ENCODE data around the gene MRLN. TPM values are rescaled to one million over a fixed set of nuclear protein-coding genes. Genes with fewer than 3 reads are reported as not detected.

Gene MRLN
- polyA plus RNA-seq, 1 donor (not counting 4 experiments of a cell fraction or from before 2014, with no cell fraction given) = not detected

GRCh38 chr10:59799421-59799820, 46.2 kb upstream of the MRLN start:
- no peak for DNase-seq (ENCODE audit: low read depth, low spot score)
- no peaks in the 10 kb centered on the region for H3K4me1 ChIP-seq (ENCODE audit: control insufficient read depth, extremely low read depth, insufficient read depth, low read length)
- H3K27me3 ChIP-seq (ENCODE audit: control insufficient read depth, extremely low read depth, insufficient read depth, low read length) = no peaks in the 10 kb centered on the region
- peaks cover 7 to 17% of the 10 kb centered on the region in 2 experiments for H3K36me3 ChIP-seq (ENCODE audit: control insufficient read depth in 2 of 2, extremely low read depth in 1 of 2, insufficient read depth in 2 of 2, low read length in 2 of 2)
- H3K9me1 ChIP-seq (ENCODE audit: control insufficient read depth, extremely low read depth, insufficient read depth, low read length) = no peaks in the 10 kb centered on the region
- no peak overlapping the region for H2AFZ ChIP-seq (ENCODE audit: control insufficient read depth, low read length)
- no peaks in the 10 kb centered on the region for H3K79me2 ChIP-seq (ENCODE audit: control insufficient read depth, insufficient read depth, low read length)
- H3K4me2 ChIP-seq (ENCODE audit: control insufficient read depth, extremely low read depth, insufficient read depth, low read depth, low read length) = no peak overlapping the region
- H3K4me3 ChIP-seq (ENCODE audit: control insufficient read depth in 2 of 3, extremely low read depth in 1 of 3, insufficient read depth in 2 of 3, low read depth in 1 of 3, low read length in 3 of 3) = no peak overlapping the region
- no peak overlapping the region for H3K9ac ChIP-seq (ENCODE audit: control insufficient read depth, extremely low read depth, insufficient read depth, low read length)
- dilution Hi-C loops (cut with MboI; ENCODE audit: extremely low pct_ligation_motif_present, low sequenced_read_pairs) = no loop called here
- no peak overlapping the region for H3K27ac ChIP-seq (ENCODE audit: control insufficient read depth, insufficient read depth, low read length)
- FAIRE-seq = no peak
- no peaks in the 10 kb centered on the region for H4K20me1 ChIP-seq (ENCODE audit: control insufficient read depth, extremely low read depth, insufficient read depth, low read length)
- no peak for TF ChIP-seq CTCF (optimal IDR thresholded peaks at IDR 0.05 in 1 of 3, IDR thresholded peaks at IDR 0.05 in 1 of 3, conservative IDR thresholded peaks at IDR 0.05 in 1 of 3; ENCODE audit: extremely low read depth in 1 of 3, insufficient read depth in 2 of 3, low read length in 3 of 3)
- TF ChIP-seq EZH2 (IDR thresholded peaks at IDR 0.05; ENCODE audit: low read length) = no peak
- H3K9me3 ChIP-seq (ENCODE audit: control insufficient read depth, low read depth, low read length) = no peaks in the 10 kb centered on the region

DNA sequence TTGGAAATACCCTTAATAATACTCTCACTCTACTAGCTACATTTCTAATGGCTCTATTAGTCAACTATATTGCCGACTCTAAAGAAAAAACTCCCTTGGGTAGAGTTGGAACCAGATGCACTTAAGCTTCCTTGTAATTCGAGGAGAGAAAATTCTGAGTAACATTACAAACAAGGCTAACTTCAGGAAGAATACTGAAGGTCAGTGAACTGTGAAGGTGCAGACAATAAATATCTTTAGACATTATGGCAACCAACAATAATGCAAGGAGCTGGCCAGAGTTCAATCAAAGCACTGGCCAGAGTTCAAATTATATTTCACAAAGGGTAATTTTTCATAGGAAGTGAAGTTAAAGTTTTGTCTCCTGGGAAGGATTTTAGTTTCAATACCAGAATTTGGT, 40.7 kb upstream of the MRLN start:
- dilution Hi-C loops (cut with MboI; ENCODE audit: extremely low pct_ligation_motif_present, low sequenced_read_pairs) = no loop called here
- Histone ChIP-seq H3K4me3 (ENCODE audit: control insufficient read depth in 2 of 3, extremely low read depth in 1 of 3, insufficient read depth in 2 of 3, low read depth in 1 of 3, low read length in 3 of 3) (no peak overlapping the region), H3K9ac (ENCODE audit: control insufficient read depth, extremely low read depth, insufficient read depth, low read length) (no peak overlapping the region), H2AFZ (ENCODE audit: control insufficient read depth, low read length) (no peak overlapping the region), H4K20me1 (ENCODE audit: control insufficient read depth, extremely low read depth, insufficient read depth, low read length) (no peaks in the 10 kb centered on the region), H3K36me3 (ENCODE audit: control insufficient read depth in 2 of 2, extremely low read depth in 1 of 2, insufficient read depth in 2 of 2, low read length in 2 of 2) (peaks cover 14 to 17% of the 10 kb centered on the region in 2 experiments), H3K4me1 (ENCODE audit: control insufficient read depth, extremely low read depth, insufficient read depth, low read length) (no peaks in the 10 kb centered on the region), H3K4me2 (ENCODE audit: control insufficient read depth, extremely low read depth, insufficient read depth, low read depth, low read length) (no peak overlapping the region), H3K9me1 (ENCODE audit: control insufficient read depth, extremely low read depth, insufficient read depth, low read length) (no peaks in the 10 kb centered on the region), H3K27me3 (ENCODE audit: control insufficient read depth, extremely low read depth, insufficient read depth, low read length) (no peaks in the 10 kb centered on the region), H3K9me3 (ENCODE audit: control insufficient read depth, low read depth, low read length) (no peaks in the 10 kb centered on the region), H3K27ac (ENCODE audit: control insufficient read depth, insufficient read depth, low read length) (no peak overlapping the region), H3K79me2 (ENCODE audit: control insufficient read depth, insufficient read depth, low read length) (no peaks in the 10 kb centered on the region)
- no peak for DNase-seq (ENCODE audit: low read depth, low spot score)
- no peak for FAIRE-seq
- TF ChIP-seq EZH2 (IDR thresholded peaks at IDR 0.05; ENCODE audit: low read length) = no peak
- no peak for TF ChIP-seq CTCF (optimal IDR thresholded peaks at IDR 0.05 in 1 of 3, IDR thresholded peaks at IDR 0.05 in 1 of 3, conservative IDR thresholded peaks at IDR 0.05 in 1 of 3; ENCODE audit: extremely low read depth in 1 of 3, insufficient read depth in 2 of 3, low read length in 3 of 3)
